ENCODE data around the gene NUDT3.
A peak's percentile ranks its signal among the peaks of the same experiment; 100 is the strongest.

DNA sequence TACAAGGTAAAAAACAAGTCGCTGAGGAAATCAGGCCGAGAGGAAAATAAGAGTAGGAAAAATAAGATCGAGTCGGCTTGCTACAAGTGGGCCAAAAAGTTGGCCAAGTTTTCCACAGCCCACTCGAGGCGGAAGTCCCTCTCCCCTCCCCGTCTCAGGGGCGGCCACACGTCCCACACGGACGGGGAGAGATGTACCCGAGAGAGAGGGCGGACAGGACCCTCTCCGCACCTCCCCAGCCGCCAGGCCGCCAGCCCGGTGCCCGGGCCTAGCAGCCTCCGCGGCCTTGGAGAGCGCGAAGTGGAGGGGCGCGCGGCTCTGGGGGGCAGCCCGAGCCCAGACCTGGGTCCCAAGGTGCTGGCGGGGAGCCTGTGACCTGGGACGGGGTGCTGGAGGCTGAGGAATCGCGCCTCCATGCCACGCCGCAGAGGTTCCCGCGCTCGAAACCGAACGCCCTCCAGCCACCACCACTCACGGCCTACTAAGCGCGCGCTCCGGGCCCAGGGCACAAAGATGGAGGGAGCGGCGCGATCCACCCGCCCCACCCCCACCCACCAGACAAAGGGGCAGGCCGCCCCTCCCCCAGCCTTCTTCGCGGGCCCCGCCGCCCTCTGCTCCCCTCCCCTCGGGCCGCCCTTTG lies 157.7 kb downstream of the NUDT3 start:
- TF ChIP-seq, protein P1, sequence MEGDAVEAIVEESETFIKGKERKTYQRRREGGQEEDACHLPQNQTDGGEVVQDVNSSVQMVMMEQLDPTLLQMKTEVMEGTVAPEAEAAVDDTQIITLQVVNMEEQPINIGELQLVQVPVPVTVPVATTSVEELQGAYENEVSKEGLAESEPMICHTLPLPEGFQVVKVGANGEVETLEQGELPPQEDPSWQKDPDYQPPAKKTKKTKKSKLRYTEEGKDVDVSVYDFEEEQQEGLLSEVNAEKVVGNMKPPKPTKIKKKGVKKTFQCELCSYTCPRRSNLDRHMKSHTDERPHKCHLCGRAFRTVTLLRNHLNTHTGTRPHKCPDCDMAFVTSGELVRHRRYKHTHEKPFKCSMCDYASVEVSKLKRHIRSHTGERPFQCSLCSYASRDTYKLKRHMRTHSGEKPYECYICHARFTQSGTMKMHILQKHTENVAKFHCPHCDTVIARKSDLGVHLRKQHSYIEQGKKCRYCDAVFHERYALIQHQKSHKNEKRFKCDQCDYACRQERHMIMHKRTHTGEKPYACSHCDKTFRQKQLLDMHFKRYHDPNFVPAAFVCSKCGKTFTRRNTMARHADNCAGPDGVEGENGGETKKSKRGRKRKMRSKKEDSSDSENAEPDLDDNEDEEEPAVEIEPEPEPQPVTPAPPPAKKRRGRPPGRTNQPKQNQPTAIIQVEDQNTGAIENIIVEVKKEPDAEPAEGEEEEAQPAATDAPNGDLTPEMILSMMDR (conservative IDR thresholded peaks at IDR 0.05; ENCODE audit: low read depth in 2 of 2) = no peak
- peak; percentile 53 for TF ChIP-seq POLR2AphosphoS5 (IDR thresholded peaks at IDR 0.05; ENCODE audit: low read depth)
- no peak for TF ChIP-seq EZH2 (IDR thresholded peaks at IDR 0.05; ENCODE audit: low read depth, unreplicated experiment)
